GM19043 (cell line): ENCODE data around the gene RPL10L.

Experiments used
- ATAC-seq: cut with Tn5 transposase; IDR thresholded peaks from one replicate; pipeline ENCODE4 v1.9.1; 2021; ENCODE audit warnings: low read depth; ENCODE audit not compliant: unreplicated experiment

RPL10L gene

DNA sequence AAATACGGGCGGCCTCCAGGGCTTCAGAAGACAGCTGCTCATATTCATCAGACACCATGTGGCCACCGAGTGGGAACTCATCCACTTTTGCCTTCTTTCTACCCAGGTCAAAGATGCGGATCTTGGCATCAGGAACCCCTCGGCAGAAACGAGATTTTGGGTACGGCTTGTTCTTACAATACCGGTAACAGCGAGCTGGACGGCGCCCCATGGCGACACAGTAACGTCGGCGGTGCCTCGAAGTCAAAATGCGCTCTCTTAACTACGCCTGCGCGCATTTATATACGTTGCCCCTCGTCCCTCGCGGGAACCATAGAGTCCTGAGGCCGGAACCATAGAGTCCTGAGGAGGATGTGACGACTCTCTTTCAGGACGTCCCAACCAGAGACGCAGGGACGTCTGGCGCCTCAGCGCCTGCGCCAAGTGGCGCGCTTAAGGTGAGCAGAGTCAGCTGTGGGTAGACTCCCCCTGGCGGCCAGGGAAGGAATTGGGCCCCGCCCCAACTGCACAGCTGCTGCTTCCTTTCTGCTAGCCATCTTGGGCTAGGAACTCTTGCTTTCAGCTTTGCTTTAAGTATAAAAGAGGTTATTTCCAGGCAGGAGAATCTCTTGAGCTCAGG, at the start of gene RPL10L:
RPL10L (minus strand) TSS at position 256 of the 619 bp plus-strand sequence; CDS start at position 211, 45 bp downstream.
- ATAC-seq = no peak

- ATAC-seq = no peak
These were observed 40.2 kb upstream of the RPL10L start for GRCh38 chr14:46691819-46692218.

DNA sequence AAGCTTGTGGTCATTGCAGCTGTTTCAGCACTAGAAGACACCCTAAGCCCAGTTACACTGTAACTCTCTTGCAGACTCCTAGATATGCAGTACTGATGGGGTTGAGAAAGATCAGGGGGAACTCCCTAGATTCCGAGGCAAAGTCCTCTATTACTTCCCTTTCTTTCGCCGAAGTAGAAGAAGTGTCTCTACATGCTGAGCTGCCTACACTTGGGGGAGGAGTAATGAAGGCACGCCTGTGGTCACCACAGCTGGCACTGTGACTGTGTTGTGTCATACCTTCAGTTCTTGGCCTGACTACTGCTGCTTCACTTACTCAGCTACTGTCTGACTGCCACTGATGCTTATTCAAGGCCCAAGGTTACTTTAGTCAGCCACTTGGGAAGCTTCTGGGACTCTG, 35.1 kb upstream of the RPL10L start:
- no peak for ATAC-seq

- ATAC-seq = no peak
These were observed 20.5 kb upstream of the RPL10L start for GRCh38 chr14:46672128-46672527.

DNA sequence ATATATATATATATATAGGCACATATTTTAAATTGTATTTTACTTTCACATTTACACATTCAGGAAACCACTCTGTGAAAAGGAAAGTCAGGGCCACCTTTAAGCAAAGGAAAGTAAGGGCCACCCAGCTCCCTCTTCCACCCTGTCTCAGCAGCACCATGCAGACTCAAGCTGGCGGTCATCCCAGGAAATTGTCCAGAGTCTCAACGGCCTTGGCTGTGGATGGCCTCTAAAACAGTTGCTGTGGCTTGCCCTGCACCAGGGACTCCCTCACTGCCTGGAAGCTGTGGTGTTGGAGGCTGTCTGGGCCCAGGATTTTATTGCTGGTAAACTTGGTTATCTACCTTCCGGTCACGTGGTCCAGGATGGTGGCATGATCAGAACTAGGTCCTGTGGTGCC, 11.8 kb upstream of the RPL10L start:
- ATAC-seq = no peak

DNA sequence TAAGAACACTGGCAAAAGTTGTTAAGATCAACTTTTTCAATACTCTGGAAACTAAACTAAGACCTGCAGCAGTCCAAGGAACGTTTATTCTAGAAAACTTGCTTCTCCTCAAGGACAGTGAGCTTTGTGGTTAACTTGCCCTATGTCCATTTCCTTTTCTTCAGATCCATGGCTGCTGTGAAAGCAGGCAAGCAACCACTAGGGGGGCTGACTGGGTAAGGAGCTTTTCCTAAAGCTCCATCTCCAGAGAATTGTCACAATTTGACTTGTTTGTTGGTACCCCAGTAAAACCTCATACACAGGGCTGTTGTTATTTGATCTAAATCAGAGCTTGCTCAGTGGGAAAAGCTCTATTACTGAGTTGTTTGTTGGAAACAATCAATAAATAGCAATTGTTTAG, 10.1 kb upstream of the RPL10L start:
- no peak for ATAC-seq

DNA sequence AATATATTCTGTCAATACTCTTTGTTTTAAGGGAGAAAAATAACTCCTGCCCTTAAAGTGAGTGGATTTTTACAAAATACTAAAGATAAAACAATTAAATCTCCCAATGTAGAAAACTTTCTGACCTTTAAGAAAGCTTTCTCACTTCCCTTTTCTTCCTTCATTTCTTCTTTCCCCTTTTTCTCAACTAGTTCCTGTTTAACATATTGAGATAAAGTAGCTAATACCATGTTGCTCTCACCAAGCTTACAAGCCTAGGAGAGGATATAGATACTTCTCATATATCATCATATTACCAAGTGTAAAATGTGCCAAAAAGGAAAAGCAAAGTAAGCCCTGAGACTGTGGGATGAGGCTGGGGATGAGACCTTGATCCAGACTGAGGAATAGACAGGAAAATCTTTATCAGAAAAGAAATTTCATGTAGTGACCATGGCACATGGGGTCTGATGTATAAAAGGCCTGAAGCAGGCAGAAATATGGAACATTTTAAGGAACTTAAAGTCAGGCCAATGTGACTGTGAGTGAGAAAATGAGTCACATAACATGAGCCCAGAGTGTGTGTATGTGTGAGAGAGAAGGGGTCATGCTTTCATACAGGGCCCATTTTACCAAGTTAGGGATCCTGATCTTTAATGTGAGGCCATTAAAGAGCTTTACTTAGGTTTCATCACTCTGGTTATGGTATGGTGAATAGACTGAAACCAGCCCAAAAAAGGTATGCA, 1.6 kb upstream of the RPL10L start:
- ATAC-seq = no peak

- ATAC-seq = no peak
These were observed 4.8 kb downstream of the RPL10L start for GRCh38 chr14:46646796-46647195.

DNA sequence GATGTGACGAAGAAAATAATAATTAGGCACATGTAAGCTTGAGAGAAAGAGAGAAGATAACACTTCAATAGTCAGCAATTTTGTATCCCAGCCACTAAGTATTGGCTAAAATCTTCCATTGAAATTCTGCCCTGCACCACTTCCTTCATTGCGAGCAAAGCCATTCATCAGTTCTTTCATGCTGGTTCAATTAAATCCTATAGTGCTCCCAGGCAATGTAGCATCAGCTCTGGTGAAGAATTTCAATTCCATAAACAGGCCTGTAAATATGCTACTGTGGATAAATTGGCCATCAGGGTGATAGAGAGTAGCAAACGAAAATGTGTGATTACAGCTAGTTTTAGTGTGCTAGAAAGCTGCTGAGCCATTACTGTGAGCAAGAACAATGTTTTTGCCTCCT, 24.7 kb downstream of the RPL10L start:
- no peak for ATAC-seq
